Myocyte (in vitro differentiated cells): Measurements from ENCODE around the gene AUTS2. TPM values are rescaled to one million over a fixed set of nuclear protein-coding genes. Genes with fewer than 3 reads are reported as not detected.

Experiments used
- DNase-seq: peaks from one replicate; pipeline ENCODE4 v3.0.0-alpha.2; 2012; ENCODE audit warnings: low read depth
- total RNA-seq: library from RNA; depleted of rRNA; stranded (reverse); fragments of >200 nt; gene quantifications from 2 replicates; pipeline ENCODE4 v1.2.3, GENCODE V29; 2014

AUTS2 gene
- total RNA-seq, 1 donor from 2014 or later, result 4.4 TPM

GRCh38 chr7:69684369-69685292 is 86.4 kb downstream of the AUTS2 start:
- no peak for DNase-seq

- no peak for DNase-seq
Observed at GRCh38 chr7:69685293-69685631, 87.0 kb downstream of the AUTS2 start.

DNA sequence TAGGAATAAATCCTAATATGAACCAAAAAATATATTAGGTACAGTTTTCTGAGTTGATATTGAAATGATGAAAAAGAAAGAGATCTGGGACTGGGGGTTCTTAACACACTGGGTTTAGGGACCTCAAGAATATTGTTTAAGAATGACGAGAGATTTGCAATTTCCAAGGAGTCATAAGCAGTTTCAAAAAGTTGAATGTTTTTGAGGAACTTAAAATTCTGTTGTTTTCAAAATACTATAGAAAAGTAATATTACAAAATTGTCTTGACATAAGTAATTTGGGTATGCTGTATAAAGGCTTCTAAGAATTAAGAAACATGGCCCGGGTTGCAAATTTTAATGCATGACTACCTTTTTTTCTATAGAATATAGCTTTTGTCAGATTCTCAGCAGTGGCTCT is 88.1 kb downstream of the AUTS2 start:
- DNase-seq, result no peak

- no peak for DNase-seq
Observed at GRCh38 chr7:69687739-69688433, 89.6 kb downstream of the AUTS2 start.

- no peak for DNase-seq
Observed at GRCh38 chr7:69690329-69690728, 92.1 kb downstream of the AUTS2 start.

GRCh38 chr7:69691327-69691726 is 93.1 kb downstream of the AUTS2 start:
- no peak for DNase-seq

DNA sequence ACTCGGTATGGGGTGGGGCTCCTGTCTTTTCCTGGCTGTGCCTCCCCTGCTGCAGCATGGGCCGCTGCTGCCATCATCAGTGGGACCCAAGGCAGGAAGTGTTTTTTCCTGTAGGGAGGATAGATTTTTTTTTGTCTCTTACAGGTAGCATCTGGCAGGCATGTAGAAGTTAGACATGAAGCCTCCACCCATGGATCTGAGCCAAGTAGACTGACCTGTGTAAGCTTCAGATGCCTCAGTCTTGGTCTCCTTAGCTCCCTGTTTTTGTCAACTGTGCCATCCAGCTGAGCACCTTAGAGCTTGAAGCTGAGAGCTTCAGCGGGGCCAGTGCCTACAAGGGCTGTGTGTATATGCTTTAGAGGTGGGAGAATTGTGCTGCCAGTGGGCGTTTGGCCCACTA is 93.5 kb downstream of the AUTS2 start:
- no peak for DNase-seq

DNA sequence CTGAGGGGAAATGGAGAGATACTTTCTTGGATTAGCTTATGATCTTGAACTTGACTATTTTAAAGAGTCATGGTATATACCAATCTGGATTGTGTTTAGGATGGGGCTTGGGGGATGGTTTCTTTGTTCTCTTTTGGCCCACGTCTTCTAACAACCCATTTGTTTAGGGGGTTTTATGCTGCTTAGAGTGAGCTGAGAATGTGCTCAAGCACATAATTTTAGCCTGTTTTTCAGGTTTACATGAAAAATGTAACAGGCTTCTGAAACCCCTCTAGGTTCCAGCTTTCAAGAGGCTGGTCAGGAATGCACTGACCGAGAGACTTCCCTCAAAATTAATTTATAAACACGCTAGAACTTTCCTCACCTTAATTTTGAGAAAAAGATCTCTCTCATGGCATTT is 94.3 kb downstream of the AUTS2 start:
- no peak for DNase-seq

DNA sequence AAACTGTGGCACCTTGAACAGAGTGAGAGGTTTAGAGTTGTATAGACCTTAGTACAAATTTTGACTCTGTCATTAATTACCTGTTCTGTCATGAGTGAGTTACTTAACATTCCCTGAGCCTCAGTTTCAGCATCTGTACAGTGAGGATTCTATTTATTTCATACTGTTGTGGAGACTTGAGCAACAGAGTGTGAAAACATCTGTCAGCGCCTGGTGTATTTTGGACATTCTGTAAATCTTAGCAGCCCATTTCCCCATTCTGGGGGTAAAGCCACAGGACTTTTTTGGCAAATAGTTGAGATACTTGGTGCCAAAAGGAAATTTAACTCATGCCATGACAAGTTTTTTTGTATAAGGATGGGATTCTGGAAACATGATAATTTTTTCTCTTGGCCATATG is 94.8 kb downstream of the AUTS2 start:
- no peak for DNase-seq

DNA sequence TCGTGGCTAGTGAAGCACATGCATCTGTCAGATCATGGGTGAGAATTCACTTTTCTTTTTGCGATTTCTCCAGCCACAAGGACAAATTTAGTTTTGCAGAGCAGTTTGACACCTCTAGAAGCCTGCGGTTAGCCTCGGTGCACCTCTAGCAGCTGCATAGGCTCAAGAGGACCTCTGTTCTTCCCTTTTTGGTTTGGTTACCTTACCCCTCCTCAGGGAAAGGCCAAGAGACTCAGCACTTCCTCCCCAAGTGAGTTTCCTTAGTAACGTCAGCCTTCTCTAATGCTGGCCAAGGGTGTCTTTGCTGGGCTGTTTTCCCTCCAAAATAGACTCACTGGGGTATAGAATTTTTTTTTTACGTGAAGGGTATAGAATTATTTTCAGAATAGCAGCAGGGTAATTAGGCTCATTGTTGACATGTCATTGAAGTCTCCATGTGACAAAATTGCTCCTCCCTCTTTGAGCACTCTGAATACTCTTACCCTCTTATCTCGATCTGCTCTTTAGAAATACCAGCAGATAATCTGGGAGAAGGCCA is 97.8 kb downstream of the AUTS2 start:
- DNase-seq, result no peak

DNA sequence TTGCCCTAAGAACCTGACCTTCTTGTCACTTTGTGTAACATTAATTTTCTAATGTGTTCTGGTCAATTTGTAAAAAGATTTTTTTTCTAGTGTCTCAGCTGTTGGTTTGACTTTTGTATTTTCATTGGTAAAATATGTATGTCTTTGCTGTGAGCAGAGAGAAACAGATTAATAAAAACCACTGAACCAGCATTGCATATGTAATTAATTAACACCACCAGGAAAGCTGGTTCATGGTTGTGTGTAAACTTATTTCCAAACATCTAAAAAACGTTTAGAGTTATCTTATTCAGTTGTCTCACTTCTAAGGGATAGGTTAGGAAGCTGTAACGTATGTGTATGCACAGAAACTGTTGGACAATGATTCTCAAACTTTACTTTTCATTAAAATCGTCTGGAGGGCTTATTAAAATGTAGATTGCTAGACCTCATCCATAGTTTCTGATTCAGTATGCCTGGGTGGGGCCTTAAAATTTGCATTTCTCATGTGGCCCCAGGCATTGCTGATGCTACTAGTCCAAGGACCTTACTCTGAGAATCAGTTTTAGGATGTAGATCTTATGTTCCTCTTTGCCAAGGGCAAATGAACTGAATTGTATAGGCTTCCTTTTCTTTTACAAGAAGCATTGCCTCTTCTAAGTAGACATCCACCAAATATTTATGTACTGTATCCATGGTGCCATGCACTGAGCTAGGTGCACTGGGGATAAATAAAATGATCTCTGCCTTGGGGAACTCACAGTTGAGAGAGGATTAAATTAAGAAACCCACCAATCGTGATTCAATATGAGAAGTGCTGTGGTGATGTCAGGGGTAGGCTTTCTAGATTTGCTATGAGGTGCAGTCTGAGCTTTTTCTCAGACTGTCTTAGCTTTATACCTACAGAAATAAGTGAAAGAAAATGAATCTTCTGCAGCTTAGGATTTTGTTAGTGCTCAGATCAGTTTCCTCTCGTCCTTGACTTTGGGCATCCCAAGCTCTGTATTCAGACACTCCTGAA is 98.7 kb downstream of the AUTS2 start:
- no peak for DNase-seq

GRCh38 chr7:69698109-69698825 is 100.0 kb downstream of the AUTS2 start:
- DNase-seq, result no peak

DNA sequence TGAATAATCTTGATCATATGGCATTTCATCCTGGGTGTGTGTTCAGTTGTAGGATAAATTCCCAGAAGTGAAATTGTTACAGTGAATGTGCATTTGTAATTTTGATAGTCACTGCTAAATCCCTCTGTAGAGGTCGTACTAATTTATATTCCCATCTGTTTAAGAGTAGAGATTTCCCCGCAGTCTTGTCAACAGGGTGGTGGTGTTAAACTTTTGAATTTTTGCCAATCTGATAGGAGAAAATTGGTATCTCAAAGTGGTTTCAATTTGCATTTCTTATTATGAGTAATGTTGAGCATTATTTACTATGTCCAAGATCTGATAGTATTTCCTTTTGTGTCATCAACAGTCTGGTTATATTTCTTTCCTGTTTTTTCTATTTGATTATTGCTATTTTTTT is 101.7 kb downstream of the AUTS2 start:
- no peak for DNase-seq

- no peak for DNase-seq
Observed at GRCh38 chr7:69700331-69700730, 102.1 kb downstream of the AUTS2 start.

DNA sequence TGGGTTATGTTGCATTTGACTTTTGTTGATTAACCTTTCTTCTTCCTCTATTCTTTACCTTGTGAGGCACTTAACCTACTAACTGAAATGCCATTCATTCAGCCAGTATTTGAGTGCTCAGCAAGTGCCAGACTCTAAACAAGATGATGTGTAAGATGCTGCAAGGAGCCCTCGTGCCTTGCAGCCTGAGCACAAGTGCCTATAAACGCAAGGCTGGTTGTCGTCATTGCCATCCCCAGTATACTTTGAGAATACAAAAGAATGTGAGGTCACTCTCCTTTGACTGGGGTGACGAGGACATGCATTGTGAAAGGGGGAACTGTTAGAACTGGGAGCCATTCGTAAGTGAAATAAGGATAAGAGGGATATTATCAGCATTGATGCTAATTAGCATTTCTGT is 103.0 kb downstream of the AUTS2 start:
- DNase-seq, result no peak

- DNase-seq, result no peak
Observed at GRCh38 chr7:69702357-69702756, 104.1 kb downstream of the AUTS2 start.

- DNase-seq, result no peak
Observed at GRCh38 chr7:69703099-69703498, 104.8 kb downstream of the AUTS2 start.

- DNase-seq, result no peak
Observed at GRCh38 chr7:69706070-69706469, 107.8 kb downstream of the AUTS2 start.

GRCh38 chr7:69708857-69709256 is 110.6 kb downstream of the AUTS2 start:
- DNase-seq, result no peak

- no peak for DNase-seq
Observed at GRCh38 chr7:69710768-69711438, 112.6 kb downstream of the AUTS2 start.
